HTERT RPE-1 (cell line): ENCODE data around the gene SDK2.

ENCODE experiments used
- in situ Hi-C: fragments of 300-500 bp; cut with MboI; formaldehyde crosslinking; loops from 4 replicates; pipeline ENCODE4 v1.14.3; 2020; ENCODE audit warnings: low sequenced_read_pairs

Gene SDK2

GRCh38 chr17:73613271-73614233, 30.7 kb downstream of the SDK2 start:
- in situ Hi-C loops = no loop called here

GRCh38 chr17:73612031-73612472, 32.2 kb downstream of the SDK2 start:
- in situ Hi-C loops = no loop called here

- in situ Hi-C loops = no loop called here
These were observed 32.6 kb downstream of the SDK2 start for GRCh38 chr17:73611630-73612029.

GRCh38 chr17:73610331-73610911, 33.8 kb downstream of the SDK2 start:
- in situ Hi-C loops = no loop called here

- in situ Hi-C loops = no loop called here
These were observed 34.5 kb downstream of the SDK2 start for GRCh38 chr17:73609758-73610157.

GRCh38 chr17:73609060-73609459, 35.2 kb downstream of the SDK2 start:
- in situ Hi-C loops = no loop called here

GRCh38 chr17:73605444-73605843, 38.8 kb downstream of the SDK2 start:
- in situ Hi-C loops = no loop called here

- in situ Hi-C loops = no loop called here
These were observed 39.8 kb downstream of the SDK2 start for GRCh38 chr17:73604476-73604875.

GRCh38 chr17:73603971-73604370, 40.3 kb downstream of the SDK2 start:
- in situ Hi-C loops = no loop called here

- in situ Hi-C loops = no loop called here
These were observed 44.0 kb downstream of the SDK2 start for GRCh38 chr17:73600103-73600871.

GRCh38 chr17:73599599-73599998, 44.6 kb downstream of the SDK2 start:
- in situ Hi-C loops = no loop called here

- in situ Hi-C loops = no loop called here
These were observed 46.0 kb downstream of the SDK2 start for GRCh38 chr17:73598212-73598611.

- in situ Hi-C loops = no loop called here
These were observed 48.3 kb downstream of the SDK2 start for GRCh38 chr17:73595931-73596330.

- in situ Hi-C loops = no loop called here
These were observed 48.8 kb downstream of the SDK2 start for GRCh38 chr17:73595479-73595878.

- in situ Hi-C loops = no loop called here
These were observed 49.2 kb downstream of the SDK2 start for GRCh38 chr17:73595068-73595467.

- in situ Hi-C loops = no loop called here
These were observed 49.6 kb downstream of the SDK2 start for GRCh38 chr17:73594598-73594997.

GRCh38 chr17:73594025-73594424, 50.2 kb downstream of the SDK2 start:
- in situ Hi-C loops = no loop called here

- in situ Hi-C loops = no loop called here
These were observed 50.8 kb downstream of the SDK2 start for GRCh38 chr17:73593249-73593965.

- in situ Hi-C loops = no loop called here
These were observed 51.7 kb downstream of the SDK2 start for GRCh38 chr17:73592501-73592961.

GRCh38 chr17:73592079-73592415, 52.2 kb downstream of the SDK2 start:
- in situ Hi-C loops = no loop called here
